LoVo (cell line): ENCODE data around the gene SELENOM.
A peak's percentile ranks its signal among the peaks of the same experiment; 100 is the strongest.
"Not testable (repeated sequence)": the region's sequence is repeated elsewhere in the genome, so short reads cannot be mapped to it uniquely, and the experiment has no call there.

Experiments
- DNase-seq: peaks from one replicate; pipeline ENCODE4 v3.0.0-alpha.2; 2016; ENCODE audit warnings: low spot score

The SELENOM gene

GRCh38 chr22:31078389-31078788 lies 29.0 kb downstream of the SELENOM start:
- not testable (repeated sequence) for DNase-seq

GRCh38 chr22:31077681-31078080 lies 29.7 kb downstream of the SELENOM start:
- DNase-seq, result no peak

- DNase-seq, result no peak
Measured at GRCh38 chr22:31075961-31076360, 31.4 kb downstream of the SELENOM start.

GRCh38 chr22:31073545-31074145 lies 33.7 kb downstream of the SELENOM start:
- not testable (repeated sequence) for DNase-seq

- DNase-seq, result not testable (repeated sequence)
Measured at GRCh38 chr22:31073125-31073524, 34.2 kb downstream of the SELENOM start.

DNA sequence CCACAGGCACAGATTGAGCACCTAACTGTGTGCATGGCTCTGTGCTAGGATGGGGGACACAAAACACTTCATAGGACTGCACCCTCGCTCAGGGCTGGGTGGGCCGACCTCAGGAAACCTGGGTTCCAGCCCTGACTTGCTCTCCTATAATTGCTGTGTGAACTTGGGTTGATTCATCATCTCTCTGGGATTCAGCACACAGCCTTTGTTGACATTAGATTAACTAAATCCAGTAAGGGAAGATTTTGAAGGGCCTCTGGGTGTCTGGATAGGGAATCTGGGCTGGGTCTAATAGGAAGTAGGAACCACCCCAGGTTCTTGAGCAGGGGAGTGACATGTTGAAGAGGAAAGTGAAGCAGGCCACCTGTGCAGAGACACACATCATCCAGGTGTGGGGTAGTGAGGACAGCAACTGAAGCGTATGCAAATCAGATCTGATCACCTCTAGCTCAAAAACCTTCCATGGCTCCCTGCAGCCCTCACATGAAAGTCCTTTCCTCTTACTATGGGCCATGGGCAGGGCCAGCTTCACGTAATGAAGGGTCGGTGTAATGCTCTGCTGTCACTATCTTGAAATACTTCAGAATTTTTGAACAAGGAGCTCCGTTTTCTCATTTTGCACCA lies 37.6 kb downstream of the SELENOM start:
- DNase-seq, result not testable (repeated sequence)

DNA sequence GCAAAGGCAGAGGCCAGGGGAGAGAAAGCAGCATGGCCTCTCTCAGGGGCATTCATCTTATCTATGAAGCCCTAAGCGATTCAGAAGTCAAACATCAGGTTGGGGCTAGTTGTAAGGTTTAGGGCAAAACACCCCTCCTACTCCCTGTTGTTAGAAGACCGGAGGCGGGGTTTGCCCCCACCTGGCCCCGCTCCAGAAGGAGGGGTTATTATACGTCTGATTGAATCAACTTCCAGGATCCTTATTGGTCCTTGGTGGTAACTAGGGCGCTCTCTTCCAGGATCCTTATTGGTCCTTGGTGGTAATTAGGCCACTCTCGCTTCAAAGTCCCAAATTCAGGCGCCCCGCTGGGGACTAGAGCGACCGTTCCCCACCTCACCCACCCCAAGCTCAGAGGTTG lies 38.4 kb downstream of the SELENOM start:
- no peak for DNase-seq

GRCh38 chr22:31064369-31064768 lies 43.0 kb downstream of the SELENOM start:
- no peak for DNase-seq

DNA sequence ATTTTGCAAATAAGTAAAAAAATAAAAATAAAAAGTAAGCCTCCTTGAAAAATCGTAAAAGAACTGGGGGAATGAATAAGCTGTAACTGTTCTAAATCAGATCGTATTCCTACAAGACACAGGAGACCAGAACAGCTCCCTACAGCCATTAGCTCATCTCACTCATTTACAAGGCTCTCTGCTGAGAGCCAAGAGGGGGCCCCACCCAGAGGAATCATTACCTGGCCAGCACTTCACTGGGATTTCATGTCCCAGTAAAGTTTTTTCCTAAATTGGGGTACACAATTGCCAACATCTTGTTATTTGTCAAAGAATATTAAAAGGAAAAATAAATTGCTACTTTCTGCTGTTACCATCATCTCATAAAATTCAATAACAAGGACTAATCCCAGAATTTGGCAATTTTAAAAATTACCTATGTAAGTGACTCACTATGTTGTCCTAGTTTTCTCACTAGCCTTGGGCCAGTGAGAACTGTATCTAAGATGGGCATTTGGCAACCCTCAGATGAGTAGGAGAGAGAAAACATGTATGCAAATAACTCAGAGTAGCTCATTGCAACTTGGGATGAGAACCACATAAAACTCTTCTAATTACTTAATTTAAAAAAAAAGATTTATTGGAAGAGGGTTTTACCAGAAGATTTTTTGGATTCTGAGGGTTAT lies 44.7 kb downstream of the SELENOM start:
- DNase-seq, result no peak

DNA sequence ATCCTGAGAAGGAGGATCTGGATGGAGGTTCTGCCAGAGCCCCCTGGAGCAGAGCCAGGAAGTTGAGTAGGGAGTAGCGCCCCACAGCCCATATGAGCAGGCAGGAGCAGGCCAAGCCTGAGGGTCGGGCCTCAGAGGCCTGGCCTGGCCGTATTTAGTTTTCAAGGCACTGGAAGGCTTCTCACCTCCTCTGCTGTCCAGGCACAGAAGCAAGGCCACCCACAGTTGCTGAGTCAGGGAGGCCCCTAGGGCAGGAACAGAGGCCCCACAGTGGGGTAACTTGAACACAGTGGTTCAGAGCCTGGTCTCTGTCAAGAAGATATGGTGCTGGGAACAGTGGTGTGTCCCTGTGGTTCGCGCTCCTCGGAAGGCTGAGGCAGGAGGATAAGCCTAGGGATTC lies 47.7 kb downstream of the SELENOM start:
- DNase-seq, result not testable (repeated sequence)

GRCh38 chr22:31056986-31057599 lies 50.3 kb downstream of the SELENOM start:
- no peak for DNase-seq

- DNase-seq, result peak; percentile 48
Measured at GRCh38 chr22:31055635-31056159, 51.7 kb downstream of the SELENOM start.

GRCh38 chr22:31055117-31055634 lies 52.2 kb downstream of the SELENOM start:
- no peak for DNase-seq
